ENCODE measurements around the gene PRR29. TPM values are rescaled to one million over a fixed set of nuclear protein-coding genes. Genes with fewer than 3 reads are reported as not detected.

Gene PRR29
- total and polyA plus RNA-seq, 8 donors, result 0.08 to 0.92 (median 0.50) TPM; not detected in 5

DNA sequence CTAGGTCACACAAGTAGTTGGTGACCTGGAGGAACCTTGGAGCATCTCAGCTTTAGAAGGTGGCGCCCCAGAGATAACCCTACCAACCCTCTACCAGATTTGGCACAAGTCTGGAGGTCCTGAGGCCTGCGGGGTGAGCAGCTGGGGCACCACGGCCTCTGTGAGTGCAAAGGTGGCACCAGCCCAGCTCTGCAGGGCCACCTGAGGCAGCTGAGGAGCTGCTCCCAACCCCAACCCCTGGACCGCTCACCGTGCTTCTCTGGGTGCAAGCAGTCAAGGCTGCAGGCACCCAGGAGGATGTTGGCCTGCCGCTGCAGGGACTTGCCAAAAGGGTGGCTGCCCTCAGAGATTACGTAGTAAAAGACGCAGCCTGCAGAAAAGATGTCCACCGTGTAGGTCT, 50.7 kb downstream of the PRR29 start:
- TF ChIP-seq POLR2AphosphoS5 (IDR thresholded peaks at IDR 0.05) (no peak), CTCF (IDR thresholded peaks at IDR 0.05) (no peak), EP300 (IDR thresholded peaks at IDR 0.05) (no peak), POLR2A (IDR thresholded peaks at IDR 0.05) (no peak)
- Histone ChIP-seq H3K36me3 (peaks cover 87 to 100% (median 100%) of the 10 kb centered on the region in 4 donors), H3K4me3 (no peak overlapping the region), H3K4me1 (no peaks in the 10 kb centered on the region), H3K27me3 (no peaks in the 10 kb centered on the region), H3K9me3 (no peaks in the 10 kb centered on the region), H3K27ac (no peak overlapping the region)
- DNase-seq, result no peak
- WGBS, 5 donors, result 83 to 95% (median 91%) methylated on average over 7 to 9 of the region's 9 CpGs
- intact Hi-C loops (cut with DNase I; ENCODE audit: low total_unique reads), result loop anchor here (10.0 kb wide), 1 partner anchor 236 kb away; no protein-coding TSS in a partner anchor

- DNase-seq, result no peak
- H3K4me3 ChIP-seq, result no peak overlapping the region
- H3K9me3 ChIP-seq, result no peaks in the 10 kb centered on the region
- H3K36me3 ChIP-seq, result peaks cover 87 to 100% (median 100%) of the 10 kb centered on the region in 4 donors
- no peaks in the 10 kb centered on the region for H3K27me3 ChIP-seq
- 13 to 62% (median 42%) methylated on average over 1 of the region's 1 CpG for WGBS, 5 donors
- TF ChIP-seq EP300 (IDR thresholded peaks at IDR 0.05), result no peak
- TF ChIP-seq POLR2A (IDR thresholded peaks at IDR 0.05), result no peak
- no peak for TF ChIP-seq CTCF (IDR thresholded peaks at IDR 0.05)
- no peak for TF ChIP-seq POLR2AphosphoS5 (IDR thresholded peaks at IDR 0.05)
- H3K27ac ChIP-seq, result no peak overlapping the region
- H3K4me1 ChIP-seq, result no peaks in the 10 kb centered on the region
- intact Hi-C loops (cut with DNase I; ENCODE audit: low total_unique reads), result loop anchor here (10.0 kb wide), 1 partner anchor 84 kb away; the partner anchor contains the start of gene ERN1
Measured at GRCh38 chr17:64051153-64051552, 53.0 kb downstream of the PRR29 start.

DNA sequence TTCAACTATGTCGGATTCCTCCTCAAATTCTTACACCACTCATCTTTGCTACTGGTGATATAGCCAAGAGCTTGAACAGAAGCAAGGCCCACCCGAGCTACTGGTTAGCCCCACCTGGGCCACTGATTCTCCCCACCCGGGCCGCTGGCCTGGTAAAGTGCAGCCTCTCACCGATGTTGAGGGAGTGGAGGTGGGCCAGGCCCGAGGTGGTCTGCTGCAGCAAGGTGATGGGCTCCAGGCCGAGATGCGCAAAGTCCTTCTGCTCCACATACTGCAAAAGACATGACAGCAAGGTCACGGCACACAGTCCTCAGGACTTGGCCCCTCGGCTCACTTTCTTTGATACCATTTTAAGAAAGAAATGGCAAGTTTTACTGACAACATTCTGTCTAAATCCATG, 55.0 kb downstream of the PRR29 start:
- no peak overlapping the region for H3K4me3 ChIP-seq
- no peaks in the 10 kb centered on the region for H3K9me3 ChIP-seq
- no peaks in the 10 kb centered on the region for H3K4me1 ChIP-seq
- no peak overlapping the region for H3K27ac ChIP-seq
- intact Hi-C loops (cut with DNase I; ENCODE audit: low total_unique reads), result loop anchor here (10.0 kb wide), 1 partner anchor 82 kb away; the partner anchor contains the start of gene ERN1
- H3K36me3 ChIP-seq, result peaks cover 84 to 100% (median 100%) of the 10 kb centered on the region in 4 donors
- no peaks in the 10 kb centered on the region for H3K27me3 ChIP-seq
- no peak for DNase-seq
- 94 to 98% (median 95%) methylated on average over 6 to 10 of the region's 10 CpGs for WGBS, 5 donors
- TF ChIP-seq EP300 (IDR thresholded peaks at IDR 0.05), result no peak
- no peak for TF ChIP-seq CTCF (IDR thresholded peaks at IDR 0.05)
- TF ChIP-seq POLR2AphosphoS5 (IDR thresholded peaks at IDR 0.05), result no peak
- no peak for TF ChIP-seq POLR2A (IDR thresholded peaks at IDR 0.05)

Other genes starting within 250 kb of the PRR29 start
- 100 to 1,000 TPM in 2 of 5 donors, 10 to 100 TPM in 3; 38.8 to 139 (median 69.4) TPM for gene CCDC47, start 224.8 kb upstream of the PRR29 start, total RNA-seq
- 10 to 100 TPM; 11.5 to 34.6 (median 18.5) TPM for gene CCDC47, start 224.8 kb upstream of the PRR29 start, polyA plus RNA-seq
- 100 to 1,000 TPM; 182 to 346 (median 205) TPM for gene DDX42, start 224.2 kb upstream of the PRR29 start, total RNA-seq
- 10 to 100 TPM; 42.7 to 59.9 (median 52.7) TPM for gene DDX42, start 224.2 kb upstream of the PRR29 start, polyA plus RNA-seq
- gene PSMC5, start 170.9 kb upstream of the PRR29 start, total RNA-seq, result 100 to 1,000 TPM in 1 of 5 donors, 10 to 100 TPM in 4; 19.2 to 177 (median 80.1) TPM
- gene PSMC5, start 170.9 kb upstream of the PRR29 start, polyA plus RNA-seq, result 100 to 1,000 TPM; 151 to 211 (median 153) TPM
- 10 to 100 TPM in 4 of 5 donors, 1 to 10 TPM in 1; 3.5 to 54.0 (median 38.6) TPM for gene FTSJ3, start 170.7 kb upstream of the PRR29 start, total RNA-seq
- 10 to 100 TPM; 12.2 to 14.4 (median 13.4) TPM for gene FTSJ3, start 170.7 kb upstream of the PRR29 start, polyA plus RNA-seq
- gene SMARCD2, start 155.7 kb upstream of the PRR29 start, total RNA-seq, result 100 to 1,000 TPM in 3 of 5 donors, 10 to 100 TPM in 2; 90.6 to 244 (median 109) TPM
- gene SMARCD2, start 155.7 kb upstream of the PRR29 start, polyA plus RNA-seq, result 10 to 100 TPM; 65.1 to 86.9 (median 66.9) TPM
- not detected for gene CSH2, start 124.7 kb upstream of the PRR29 start, total RNA-seq
- not detected for gene CSH2, start 124.7 kb upstream of the PRR29 start, polyA plus RNA-seq
- gene GH2, start 116.4 kb upstream of the PRR29 start, total RNA-seq, result not detected
- gene GH2, start 116.4 kb upstream of the PRR29 start, polyA plus RNA-seq, result not detected
- not detected for gene CSH1, start 101.8 kb upstream of the PRR29 start, total RNA-seq
- not detected for gene CSH1, start 101.8 kb upstream of the PRR29 start, polyA plus RNA-seq
- gene CSHL1, start 87.1 kb upstream of the PRR29 start, total RNA-seq, result not detected
- gene CSHL1, start 87.1 kb upstream of the PRR29 start, polyA plus RNA-seq, result not detected
- not detected for gene GH1, start 79.5 kb upstream of the PRR29 start, total RNA-seq
- not detected for gene GH1, start 79.5 kb upstream of the PRR29 start, polyA plus RNA-seq
- gene CD79B, start 66.0 kb upstream of the PRR29 start, total RNA-seq, result 1 to 10 TPM in 2 of 5 donors, not detected in 3; 4.8 to 5.3 TPM
- gene CD79B, start 66.0 kb upstream of the PRR29 start, polyA plus RNA-seq, result 1 to 10 TPM; 1.7 to 9.7 (median 8.1) TPM
- 1 to 10 TPM in 3 of 5 donors, not detected in 2; 1.2 to 2.7 (median 2.4) TPM for gene SCN4A, start 25.4 kb upstream of the PRR29 start, total RNA-seq
- gene SCN4A, start 25.4 kb upstream of the PRR29 start, polyA plus RNA-seq, result under 1 TPM; 0.05 to 0.31 (median 0.19) TPM
- gene ICAM2, start 22.3 kb downstream of the PRR29 start, total RNA-seq, result 10 to 100 TPM in 1 of 5 donors, 1 to 10 TPM in 2, not detected in 2; 4.7 to 25.3 (median 9.9) TPM
- gene ICAM2, start 22.3 kb downstream of the PRR29 start, polyA plus RNA-seq, result 10 to 100 TPM in 2 of 3 donors, 1 to 10 TPM in 1; 8.2 to 15.4 (median 11.5) TPM
- 10 to 100 TPM; 23.7 to 76.4 (median 33.8) TPM for gene ERN1, start 131.8 kb downstream of the PRR29 start, total RNA-seq
- gene ERN1, start 131.8 kb downstream of the PRR29 start, polyA plus RNA-seq, result 1 to 10 TPM; 4.1 to 6.4 (median 6.1) TPM

Data from stomach (tissue), 9 donors.